EL (cell line): Measurements from ENCODE around the gene ARHGAP29.
A peak's percentile ranks its signal among the peaks of the same experiment; 100 is the strongest.

ENCODE experiments used
- DNase-seq: peaks from one replicate; pipeline ENCODE4 v3.0.0-alpha.2; 2016

Gene ARHGAP29

DNA sequence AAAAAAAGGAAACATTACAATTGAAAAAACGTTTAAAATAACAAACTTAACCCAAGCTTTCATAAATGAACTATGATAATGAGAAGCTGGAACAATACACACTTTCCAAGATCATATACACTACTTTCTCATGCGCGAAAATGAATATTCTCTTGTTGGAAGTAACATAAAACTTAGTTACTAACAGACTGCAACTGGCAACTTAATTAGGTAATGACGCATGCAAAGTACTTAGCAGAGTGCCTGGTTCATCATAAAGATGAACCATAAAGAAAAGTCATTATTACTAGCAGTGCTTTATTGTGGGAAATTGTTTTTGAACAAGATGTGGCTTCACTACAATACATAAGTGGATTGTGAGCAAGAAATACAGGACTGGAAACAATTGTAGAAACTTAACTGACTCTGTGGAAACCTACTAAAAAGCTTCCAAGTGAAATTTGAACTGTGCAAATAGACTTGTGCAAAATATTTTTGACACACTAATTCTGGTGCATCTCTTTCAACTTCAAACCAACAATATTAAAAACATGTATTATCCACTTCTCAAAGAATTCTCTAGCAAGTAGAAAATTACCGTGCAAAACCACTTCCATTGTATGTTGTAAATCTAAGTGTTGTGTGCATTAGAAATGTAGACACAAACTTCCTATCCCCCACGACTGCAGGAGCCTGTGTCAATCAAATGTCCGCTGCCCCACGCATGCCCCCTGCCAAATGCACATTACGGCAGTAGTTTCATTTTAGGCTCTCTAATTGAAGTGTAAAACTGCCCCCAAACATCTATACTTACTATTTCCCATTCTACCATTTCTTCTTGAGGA, 2.0 kb downstream of the ARHGAP29 start:
- DNase-seq: no peak

DNA sequence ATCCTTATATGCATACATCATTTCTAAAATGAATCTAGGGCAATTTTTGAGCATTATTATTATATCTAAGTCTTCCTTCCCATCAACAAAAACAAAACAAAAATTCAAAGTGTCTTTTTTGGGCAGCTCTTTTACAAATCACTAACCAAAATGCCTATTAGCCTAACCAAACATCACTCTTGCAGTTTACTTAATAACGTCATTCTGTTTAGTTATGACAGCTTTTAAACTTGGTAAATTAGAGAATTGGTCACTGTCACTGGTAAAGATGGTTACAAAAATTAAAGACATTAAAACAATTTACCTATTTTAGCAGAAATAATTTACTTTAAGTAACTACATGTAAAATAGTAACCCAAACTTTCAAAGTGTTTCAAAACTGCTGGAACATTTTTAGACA, 2.8 kb downstream of the ARHGAP29 start:
- DNase-seq: no peak

DNA sequence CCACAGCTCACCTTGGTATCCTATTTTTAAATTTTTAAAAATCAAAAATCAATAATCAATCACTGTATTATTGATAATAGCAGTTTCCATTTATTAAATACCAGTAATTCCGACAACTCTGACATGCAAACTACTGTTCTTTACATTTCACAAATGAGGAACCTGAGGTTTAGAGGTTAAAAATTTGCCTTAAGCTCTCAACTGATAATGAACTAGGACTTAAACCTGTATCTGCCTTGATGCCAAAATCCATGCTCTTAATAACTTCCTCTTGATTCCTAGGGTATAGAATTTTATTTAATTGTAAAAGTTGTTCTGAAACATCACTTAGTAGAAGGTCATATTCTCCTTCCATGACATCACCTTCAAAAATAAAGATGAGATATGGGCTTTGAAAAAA, 5.6 kb downstream of the ARHGAP29 start:
- no peak for DNase-seq

DNA sequence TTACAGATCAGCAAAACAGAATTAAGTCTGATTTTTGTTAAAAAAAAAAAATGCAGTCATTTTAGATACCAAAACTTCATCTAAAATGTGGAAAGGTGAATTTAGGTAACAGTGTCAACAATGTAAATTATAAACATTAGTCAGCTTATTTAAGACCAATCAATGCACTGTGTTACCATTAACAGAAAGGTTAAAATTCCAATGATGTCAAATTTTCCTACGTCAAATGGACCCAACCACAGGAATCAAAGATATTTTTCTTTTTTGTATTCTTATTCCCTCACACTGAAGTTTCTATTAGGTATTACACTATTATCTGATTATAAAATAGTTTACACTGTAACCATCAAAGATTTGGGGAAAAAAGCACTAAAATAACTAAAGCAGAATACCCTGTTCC, 6.5 kb downstream of the ARHGAP29 start:
- DNase-seq: no peak

DNA sequence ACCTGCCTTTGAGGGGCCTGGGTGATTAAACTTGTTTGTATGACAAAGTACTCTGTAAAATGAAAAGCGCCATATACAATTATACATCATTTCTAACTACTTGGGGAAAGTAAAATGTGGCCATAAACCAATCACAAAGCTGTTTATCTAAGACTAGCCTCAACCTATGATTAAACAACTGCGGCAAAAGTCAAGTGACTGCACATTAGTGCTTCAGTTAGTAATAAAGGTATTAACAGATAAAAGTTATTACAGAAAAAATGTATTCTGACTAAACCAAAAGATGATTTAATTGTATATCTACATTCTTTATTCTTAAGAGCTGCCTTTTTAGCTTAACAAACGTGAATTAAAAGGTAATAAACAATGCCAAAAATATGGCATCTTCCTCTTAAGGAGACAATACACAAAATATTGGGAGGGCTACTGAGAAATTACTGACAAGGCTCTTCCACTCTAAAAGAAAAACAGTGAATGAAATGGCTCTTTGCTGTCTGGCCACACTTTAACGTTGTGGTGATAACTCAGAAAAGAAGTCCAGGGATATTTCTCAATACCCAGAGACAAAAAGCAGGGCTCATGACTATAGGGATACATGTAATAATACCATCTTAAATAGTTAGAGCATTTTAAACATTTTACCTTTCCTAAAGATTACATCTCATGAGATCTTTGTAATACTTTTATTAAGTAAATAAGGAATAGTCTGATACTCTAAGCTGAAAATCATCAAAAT, 8.6 kb downstream of the ARHGAP29 start:
- no peak for DNase-seq

DNA sequence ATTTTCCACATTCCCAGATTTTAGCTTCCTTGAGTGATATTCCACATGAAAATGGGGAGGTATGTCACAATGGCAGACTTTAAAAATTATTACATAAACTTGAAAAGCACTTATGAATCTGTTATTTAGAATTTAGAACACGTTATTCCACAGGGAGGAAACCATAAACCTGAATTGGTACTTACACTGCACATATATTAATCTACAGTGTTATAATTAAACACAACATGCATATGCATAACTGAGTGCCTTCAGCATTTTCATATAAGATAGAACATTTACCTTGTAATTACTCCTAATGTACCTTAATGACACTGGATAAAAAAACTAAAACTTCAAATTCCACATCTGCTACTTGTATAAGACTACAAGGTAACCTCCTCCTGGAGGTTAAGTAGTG, 9.8 kb downstream of the ARHGAP29 start:
- no peak for DNase-seq

DNA sequence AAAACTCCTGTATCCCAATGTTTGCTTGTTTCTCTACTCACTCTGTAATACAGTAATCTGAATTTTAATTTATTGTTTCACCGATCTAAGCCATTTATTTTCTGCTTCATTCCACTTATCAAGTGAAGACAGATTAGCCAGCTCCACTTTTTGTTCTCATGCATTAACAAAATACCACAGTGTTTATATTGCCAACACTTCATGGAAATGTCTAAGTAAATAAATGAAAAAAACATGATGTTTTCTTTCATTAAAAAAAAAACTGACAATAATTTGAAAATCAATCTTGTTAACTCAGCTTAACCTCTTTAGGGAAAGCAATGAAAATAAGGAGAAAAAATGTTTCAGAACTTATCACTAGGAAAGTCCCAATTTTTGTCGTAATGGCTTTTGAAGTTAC, 11.5 kb downstream of the ARHGAP29 start:
- no peak for DNase-seq

DNA sequence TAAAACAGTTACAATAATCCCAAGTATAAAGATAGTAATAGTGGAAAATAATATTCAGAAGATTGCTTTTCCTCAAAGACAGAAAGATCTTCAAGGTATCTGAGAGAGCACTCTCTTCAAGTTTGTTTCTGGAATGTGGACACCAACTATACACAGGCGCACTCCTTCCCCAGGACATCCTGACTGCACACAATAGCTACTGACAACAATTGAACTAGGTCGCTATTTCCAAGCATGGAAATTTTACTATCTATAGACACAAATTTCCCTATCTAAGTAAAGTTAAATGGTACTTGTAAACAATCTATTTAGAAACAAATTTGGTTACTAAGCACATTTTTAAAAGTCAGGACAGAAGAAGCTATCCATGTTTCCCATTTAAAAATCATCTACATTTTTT, 19.1 kb downstream of the ARHGAP29 start:
- no peak for DNase-seq

DNA sequence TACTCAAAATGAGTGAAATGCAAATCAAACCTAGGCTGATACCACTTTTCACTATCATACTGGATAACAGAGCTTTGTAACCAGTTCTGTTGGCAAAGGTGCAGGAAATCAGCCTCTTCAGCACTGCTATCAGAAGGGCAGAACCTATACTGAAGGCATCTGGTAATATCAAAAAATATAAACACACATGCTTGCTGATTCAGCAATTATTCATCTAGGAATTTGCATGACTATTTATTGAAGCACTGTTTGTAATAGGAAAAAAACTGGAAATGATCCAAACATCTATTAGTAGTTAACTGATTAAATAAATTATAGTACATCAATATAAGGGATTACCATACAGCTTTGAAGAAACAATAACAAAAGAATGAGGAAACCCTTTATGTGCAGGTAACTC, 21.4 kb downstream of the ARHGAP29 start:
- DNase-seq: no peak

DNA sequence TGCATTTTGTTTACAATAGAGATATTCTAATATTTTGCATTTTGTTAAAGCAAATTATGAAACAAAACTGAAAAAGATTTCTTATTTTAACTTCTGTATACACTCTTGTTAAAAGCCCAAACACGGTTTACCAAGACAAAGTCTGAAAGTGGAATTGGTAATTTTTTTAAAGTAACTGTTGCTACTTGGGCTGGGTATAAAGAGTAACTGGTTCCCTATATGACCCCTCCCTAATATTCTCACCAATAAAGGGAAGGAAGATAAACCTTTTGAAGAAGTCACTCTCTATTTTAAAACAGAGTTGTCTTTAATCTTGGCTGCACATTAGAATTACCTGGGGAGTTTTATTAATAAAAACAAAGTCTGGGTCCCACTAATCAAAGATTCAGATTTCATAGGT, 27.4 kb downstream of the ARHGAP29 start:
- no peak for DNase-seq

DNA sequence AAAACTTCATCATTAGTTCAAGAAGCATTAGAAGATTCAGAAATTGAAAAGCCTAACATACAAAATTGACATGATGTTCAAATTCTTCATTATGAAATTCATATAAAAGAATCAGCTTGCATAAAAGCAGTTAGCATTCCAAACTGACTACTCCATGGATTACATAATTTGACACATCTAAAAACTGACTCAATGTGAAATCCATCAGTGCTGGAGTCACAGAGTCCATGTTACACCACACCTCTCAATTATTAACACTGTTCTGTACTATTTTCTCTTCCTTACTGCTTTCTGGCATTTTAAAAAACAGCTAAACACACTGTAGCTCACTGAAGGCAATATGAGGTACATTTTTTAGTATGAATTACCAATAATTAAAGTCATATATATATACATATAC, 28.0 kb downstream of the ARHGAP29 start:
- DNase-seq: peak; percentile 62

DNA sequence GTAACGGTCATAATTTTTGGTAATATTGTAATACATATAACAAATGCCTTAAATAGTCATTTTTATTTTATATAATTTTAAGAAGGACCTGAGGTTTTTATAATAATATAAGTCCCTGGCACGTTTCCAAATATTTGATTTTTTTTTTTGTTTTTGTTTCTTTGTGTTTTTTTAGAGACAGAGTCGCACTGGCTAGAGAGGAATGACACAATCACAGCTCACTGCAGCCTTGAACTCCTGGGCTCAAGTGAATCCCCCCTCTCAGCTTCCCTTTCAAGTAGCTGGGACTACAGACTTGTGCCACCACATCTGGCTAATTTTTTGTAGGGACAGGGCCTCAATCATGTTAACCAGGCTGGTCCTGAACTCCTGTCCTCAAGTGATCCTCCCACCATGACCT, 29.7 kb downstream of the ARHGAP29 start:
- no peak for DNase-seq

DNA sequence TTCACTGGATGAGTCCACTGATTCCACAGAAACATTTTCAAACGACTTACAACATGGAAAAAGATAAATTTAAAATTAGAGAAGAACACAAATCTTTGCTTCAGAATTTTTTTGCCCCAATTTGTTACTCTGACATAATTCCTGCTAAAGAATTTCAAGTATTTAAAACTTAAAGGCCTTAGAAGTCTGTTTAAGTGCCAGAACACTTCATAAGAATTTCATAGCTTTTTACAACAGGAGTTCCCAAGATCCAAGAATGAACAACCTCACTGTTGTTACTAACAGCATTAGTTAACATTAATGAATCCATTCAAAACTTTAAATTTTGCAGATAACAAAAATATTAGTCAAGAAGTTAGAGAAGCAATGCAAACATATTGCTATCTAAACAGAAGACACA, 31.7 kb downstream of the ARHGAP29 start:
- peak; percentile 23 for DNase-seq

DNA sequence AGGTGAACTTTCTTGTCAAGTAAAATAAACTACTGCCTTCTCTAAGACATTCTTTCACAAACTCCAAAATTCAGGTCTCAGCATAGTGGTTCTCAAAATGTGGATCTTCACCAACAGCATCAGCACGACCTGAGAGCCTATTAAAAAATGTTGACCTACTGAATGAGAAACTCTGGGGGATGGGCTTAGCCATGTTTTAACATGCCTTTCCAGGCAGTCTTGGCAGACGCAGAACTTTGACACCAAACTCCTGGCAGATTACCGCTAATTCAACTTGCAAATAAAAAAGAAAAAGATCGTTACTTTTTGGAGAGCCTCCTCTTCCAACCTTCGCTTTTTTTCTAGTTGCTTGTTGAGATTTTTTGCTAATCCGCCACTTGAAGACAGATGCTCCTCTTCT, 35.1 kb downstream of the ARHGAP29 start:
- no peak for DNase-seq

DNA sequence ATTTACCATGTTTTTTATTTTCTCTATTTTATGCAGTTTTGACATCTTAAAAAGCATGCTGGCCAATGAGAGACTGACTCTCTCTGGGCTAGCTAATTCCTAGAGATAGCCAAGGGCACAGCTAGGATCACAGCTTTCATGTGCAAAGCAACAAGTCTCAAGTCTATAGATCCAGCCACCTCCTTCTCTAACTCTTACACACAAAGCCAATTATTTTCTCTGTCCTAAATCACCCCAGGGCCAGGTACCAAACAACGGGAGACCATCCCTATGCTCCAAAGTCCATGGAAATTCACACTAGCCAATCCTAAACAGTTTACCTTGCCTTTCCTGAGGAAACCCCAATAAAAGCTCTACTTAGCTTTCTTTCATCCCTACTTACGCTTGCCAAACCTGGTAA, 38.0 kb downstream of the ARHGAP29 start:
- no peak for DNase-seq

DNA sequence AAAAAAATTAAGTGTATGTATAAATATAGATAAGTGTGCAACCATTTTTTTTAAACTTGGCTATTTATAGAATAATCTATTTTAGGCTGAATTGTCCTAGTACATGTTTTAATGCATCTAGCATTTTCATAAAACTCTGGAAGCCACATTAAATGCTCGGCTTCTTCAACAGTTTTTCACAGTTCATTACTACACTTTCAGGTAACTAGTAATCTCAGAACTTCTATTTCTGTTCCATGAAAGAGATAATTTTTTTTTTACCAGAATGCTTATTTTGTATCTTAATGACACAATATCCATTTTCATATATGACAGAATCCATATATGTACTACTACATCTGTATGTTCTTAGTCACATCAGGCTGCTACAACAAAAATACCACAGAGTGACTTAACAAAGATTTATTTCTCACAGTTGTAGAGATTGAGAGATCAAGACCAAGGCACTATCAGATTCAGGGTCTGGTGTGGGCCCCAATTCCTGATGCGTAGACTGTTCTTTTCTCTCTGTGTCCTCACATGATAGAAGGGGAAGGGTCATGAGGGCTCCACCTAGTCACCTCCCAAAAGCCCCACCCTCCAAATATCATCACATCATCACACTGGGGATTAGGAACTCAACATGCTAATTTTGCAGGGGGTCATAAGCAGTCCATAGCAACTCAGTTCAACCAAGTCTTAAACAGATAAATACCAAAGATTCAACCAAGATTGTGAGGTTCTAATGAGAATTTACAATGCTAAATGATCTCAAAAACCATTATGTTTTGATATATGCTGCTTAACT, 43.1 kb downstream of the ARHGAP29 start:
- DNase-seq: no peak

DNA sequence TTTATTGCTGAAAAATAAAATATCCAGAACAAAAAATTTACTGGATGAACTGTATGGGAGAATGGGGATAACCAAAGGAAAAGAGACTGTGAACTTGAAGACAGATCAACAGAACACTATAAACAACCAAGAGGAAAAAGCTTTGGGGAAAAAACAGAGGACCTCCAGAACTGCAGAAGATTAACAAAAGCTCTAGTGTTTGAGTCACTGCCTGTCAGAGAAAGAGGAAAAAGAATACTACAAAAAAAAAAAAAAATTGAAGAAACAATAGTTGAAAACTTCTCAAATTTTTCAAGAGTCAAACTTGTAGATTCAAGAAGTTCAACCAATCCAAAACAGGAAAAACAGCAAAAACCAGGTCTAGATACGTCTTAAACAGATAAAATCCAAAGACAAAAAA, 44.3 kb downstream of the ARHGAP29 start:
- no peak for DNase-seq

DNA sequence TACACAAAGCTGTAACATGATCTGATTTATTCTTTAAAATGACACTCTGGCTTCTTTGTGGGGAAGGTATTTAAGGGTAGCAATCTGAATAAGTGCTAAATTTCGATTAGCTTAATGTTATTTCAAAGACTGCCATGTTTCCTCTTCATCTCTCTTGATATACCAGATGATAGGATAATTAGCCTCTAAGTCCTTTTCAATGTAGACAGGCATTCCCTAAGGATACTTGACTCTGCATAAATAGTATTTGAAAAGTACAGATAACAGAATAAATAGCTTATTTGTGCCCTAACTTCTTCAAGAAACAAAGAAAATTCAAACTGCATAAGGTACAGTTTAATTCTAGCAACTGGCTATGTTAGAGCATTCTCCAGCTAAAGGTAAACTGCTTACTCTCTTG, 46.2 kb downstream of the ARHGAP29 start:
- DNase-seq: no peak

DNA sequence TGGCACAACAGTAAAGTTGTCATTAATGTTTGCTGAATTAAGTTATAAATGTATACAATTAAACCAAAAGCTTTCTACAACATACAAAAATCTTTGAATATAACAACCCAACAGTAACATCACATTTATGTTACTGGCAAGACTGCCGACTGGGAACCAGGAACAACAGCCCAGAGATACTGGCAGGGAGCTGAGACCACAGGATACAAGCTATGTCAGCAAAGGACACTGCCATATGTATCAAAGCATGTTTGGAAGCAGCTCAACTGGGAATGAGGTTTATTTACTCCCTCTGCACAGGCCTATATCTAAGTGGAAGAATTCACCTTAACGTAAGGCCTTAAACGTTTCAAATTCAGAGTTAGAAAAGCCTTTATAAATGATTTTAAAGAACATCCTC, 50.4 kb downstream of the ARHGAP29 start:
- no peak for DNase-seq

DNA sequence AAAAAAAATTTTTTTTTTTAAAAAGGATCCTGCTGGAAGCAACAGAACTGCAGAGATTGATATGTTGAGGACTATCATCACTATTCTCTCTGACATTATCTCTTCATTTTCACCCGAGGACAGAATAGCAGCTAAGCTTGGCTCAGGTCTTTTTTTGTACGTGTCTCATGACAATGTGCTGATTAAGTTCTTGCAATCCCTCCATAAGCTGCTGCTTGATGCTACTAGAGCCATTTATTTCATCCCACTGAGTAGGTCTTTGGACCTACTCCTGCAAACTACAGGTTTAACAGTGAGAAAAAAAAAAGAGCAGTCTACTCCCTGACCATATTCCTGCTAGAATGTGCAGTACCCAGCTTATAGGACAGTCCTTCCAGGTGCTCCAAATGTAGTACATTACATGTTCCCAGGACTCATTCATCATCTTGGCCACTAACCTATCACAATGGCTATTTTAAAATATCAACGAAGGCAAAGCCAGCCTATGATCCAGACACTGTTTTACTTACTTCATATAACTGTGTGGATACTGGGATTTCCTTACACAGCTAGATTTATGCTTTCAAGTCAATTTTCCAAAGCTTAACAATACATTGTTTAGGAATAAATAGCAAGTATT, 54.1 kb downstream of the ARHGAP29 start:
- DNase-seq: no peak

DNA sequence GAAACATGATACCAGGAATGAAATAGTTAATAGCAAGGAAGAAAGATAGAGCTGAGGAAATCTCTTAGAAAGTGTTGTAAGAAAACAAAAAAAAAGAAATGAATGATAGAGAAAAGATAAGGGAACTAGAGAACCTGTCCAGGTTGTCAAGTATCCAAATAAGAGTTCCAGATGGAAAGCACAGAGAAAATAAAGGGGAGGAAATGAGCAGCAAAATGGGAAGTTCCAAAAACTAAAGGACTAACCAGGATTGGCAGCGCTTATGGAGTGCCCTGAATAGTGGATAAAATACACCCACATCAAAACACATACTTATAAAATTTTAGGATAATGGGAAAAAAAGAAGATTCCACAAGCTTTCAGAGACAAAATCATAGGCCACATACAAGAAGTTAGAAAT, 55.2 kb downstream of the ARHGAP29 start:
- DNase-seq: no peak

DNA sequence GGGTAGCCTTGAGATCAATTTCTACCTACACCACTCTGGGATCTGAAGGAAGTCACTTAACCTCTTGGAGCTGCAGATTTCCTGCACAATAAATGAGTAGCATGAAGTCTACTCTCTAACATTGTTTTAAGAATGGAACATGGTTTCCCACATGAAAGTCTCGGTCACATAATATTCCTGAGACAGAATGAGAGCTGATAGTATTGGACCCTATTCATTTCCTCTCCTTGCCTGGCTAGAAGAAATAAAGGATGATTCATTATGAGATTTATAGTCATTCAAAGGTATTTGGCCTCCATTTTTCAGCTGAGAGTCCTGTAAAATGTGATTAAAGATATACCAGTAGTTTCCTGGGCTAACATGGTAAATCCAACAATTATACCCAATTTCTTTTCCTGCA, 56.7 kb downstream of the ARHGAP29 start:
- no peak for DNase-seq

DNA sequence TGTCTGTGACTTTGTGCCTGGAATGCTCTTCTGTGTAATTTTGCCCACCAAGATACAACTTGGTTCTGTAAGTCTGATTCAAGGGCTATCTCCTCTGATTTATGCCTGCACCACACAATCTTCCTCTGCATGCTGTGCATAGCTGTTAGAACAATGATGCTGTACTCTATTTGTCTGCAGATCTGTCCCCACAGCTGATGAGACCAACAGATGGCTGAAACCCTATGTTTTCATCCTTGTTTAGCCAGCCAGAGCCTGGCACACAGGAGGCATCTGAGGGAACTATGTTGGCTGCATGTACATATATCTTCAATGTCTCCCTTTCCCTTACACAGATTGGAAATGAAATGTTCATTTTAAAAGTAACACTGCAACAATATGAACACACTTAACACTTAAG, 58.5 kb downstream of the ARHGAP29 start:
- DNase-seq: no peak
